Loucy (cell line): ENCODE data around the gene TOR3A.

Source experiments
- H2AFZ ChIP-seq: fragments of 200-600 bp; sonication (generic); 2 replicates; pipeline ENCODE4 v1.6.0; 2016; ENCODE audit warnings: antibody characterized with exemption, mild to moderate bottlenecking, low read length, moderate library complexity
- H3F3A ChIP-seq: fragments of 200-600 bp; 2 replicates; pipeline ENCODE4 v1.6.0; 2016; ENCODE audit warnings: antibody characterized with exemption, low read depth, mild to moderate bottlenecking
- H3K27me3 ChIP-seq: fragments of 200-600 bp; sonication (generic); 2 replicates; pipeline ENCODE4 v1.6.1; 2014; ENCODE audit warnings: low read length, mild to moderate bottlenecking; ENCODE audit not compliant: insufficient read depth, poor library complexity, severe bottlenecking
- H3K36me3 ChIP-seq: fragments of 200-600 bp; sonication (generic); 2 replicates; pipeline ENCODE4 v1.6.1; 2016; ENCODE audit warnings: low read length; ENCODE audit not compliant: insufficient read depth
- H3K4me1 ChIP-seq: fragments of 200-600 bp; sonication (generic); 2 replicates; pipeline ENCODE4 v1.5.1; 2014; ENCODE audit warnings: low read length, mild to moderate bottlenecking; ENCODE audit not compliant: insufficient read depth, poor library complexity, severe bottlenecking
- H3K4me2 ChIP-seq: fragments of 200-600 bp; sonication (generic); 2 replicates; pipeline ENCODE4 v1.6.0; 2014; ENCODE audit warnings: antibody characterized with exemption, low read length, low read depth, mild to moderate bottlenecking; ENCODE audit not compliant: poor library complexity, severe bottlenecking
- H3K4me3 ChIP-seq: fragments of 200-600 bp; sonication (generic); 2 replicates; pipeline ENCODE4 v1.5.1; 2014; ENCODE audit warnings: low read length, mild to moderate bottlenecking, mixed read lengths; ENCODE audit not compliant: poor library complexity, severe bottlenecking
- H3K79me2 ChIP-seq: fragments of 200-600 bp; sonication (generic); 2 replicates; pipeline ENCODE4 v1.6.1; 2014; ENCODE audit warnings: low read length; ENCODE audit not compliant: insufficient read depth
- H3K9ac ChIP-seq: fragments of 200-600 bp; sonication (generic); 2 replicates; pipeline ENCODE4 v1.6.0; 2014; ENCODE audit warnings: mild to moderate bottlenecking, low read depth, low read length, moderate library complexity; ENCODE audit not compliant: poor library complexity, severe bottlenecking
- H3K9me2 ChIP-seq: fragments of 200-600 bp; sonication (generic); replicated peaks from 2 replicates; pipeline ENCODE4 v1.6.1; 2016; ENCODE audit warnings: low read depth, low read length, mixed read lengths
- H3K9me3 ChIP-seq: fragments of 200-600 bp; sonication (generic); 2 replicates; pipeline ENCODE4 v1.6.1; 2014; ENCODE audit warnings: mild to moderate bottlenecking, antibody characterized with exemption, low read length, low read depth; ENCODE audit not compliant: insufficient read depth
- H4K20me1 ChIP-seq: fragments of 200-600 bp; sonication (generic); 2 replicates; pipeline ENCODE4 v1.6.0; 2014; ENCODE audit warnings: antibody characterized with exemption, low read length, mild to moderate bottlenecking; ENCODE audit not compliant: insufficient read depth, poor library complexity, severe bottlenecking
- EZH2phosphoT487 ChIP-seq: fragments of 200-600 bp; IDR thresholded peaks from 2 replicates; pipeline ENCODE4 v1.6.1; 2018; ENCODE audit warnings: antibody characterized with exemption, mild to moderate bottlenecking, moderate library complexity, borderline replicate concordance
- TF ChIP-seq, protein P1 (sequence below): fragments of 200-600 bp; sonication (generic); conservative IDR thresholded peaks from 2 replicates; pipeline ENCODE4 v1.5.1; 2014; ENCODE audit warnings: mild to moderate bottlenecking, antibody characterized with exemption, low read length

The TOR3A gene

DNA sequence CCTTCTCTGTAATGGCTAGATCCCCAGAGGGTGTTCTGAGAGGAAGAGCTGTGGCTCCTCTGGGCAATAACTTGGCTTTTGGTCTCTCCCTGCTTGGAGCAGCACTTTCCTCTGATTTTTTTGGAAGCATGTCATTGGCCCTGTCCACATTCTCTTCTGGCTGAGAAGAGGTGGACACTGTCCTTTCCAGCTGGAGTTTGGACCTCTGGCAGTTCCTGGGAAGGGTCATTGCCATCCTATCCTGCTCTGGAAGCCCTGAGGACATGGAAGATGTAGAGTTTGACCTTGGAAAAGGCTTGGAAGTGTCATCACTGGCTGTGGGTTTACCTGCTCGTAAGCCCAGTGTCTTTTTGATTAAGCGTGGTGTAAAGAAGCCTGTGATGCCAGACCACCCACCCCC, 26.8 kb downstream of the TOR3A start:
- Histone ChIP-seq H3K36me3 (peaks cover 23% of the 10 kb centered on the region; the same call in 1 of the 2 replicates), H4K20me1 (no peaks in the 10 kb centered on the region), H3K9ac (peak overlapping the region; percentile 67), H3K79me2 (no peaks in the 10 kb centered on the region), H3K4me3 (peak overlapping the region; percentile 64), H3K4me1 (peaks cover 34% of the 10 kb centered on the region), H3K9me3 (no peaks in the 10 kb centered on the region), H3K4me2 (peak overlapping the region; percentile 56), H3F3A (no peaks in the 10 kb centered on the region), H3K27me3 (no peaks in the 10 kb centered on the region), H2AFZ (no peak overlapping the region), H3K9me2 (no peaks in the 10 kb centered on the region)
- TF ChIP-seq, protein P1, sequence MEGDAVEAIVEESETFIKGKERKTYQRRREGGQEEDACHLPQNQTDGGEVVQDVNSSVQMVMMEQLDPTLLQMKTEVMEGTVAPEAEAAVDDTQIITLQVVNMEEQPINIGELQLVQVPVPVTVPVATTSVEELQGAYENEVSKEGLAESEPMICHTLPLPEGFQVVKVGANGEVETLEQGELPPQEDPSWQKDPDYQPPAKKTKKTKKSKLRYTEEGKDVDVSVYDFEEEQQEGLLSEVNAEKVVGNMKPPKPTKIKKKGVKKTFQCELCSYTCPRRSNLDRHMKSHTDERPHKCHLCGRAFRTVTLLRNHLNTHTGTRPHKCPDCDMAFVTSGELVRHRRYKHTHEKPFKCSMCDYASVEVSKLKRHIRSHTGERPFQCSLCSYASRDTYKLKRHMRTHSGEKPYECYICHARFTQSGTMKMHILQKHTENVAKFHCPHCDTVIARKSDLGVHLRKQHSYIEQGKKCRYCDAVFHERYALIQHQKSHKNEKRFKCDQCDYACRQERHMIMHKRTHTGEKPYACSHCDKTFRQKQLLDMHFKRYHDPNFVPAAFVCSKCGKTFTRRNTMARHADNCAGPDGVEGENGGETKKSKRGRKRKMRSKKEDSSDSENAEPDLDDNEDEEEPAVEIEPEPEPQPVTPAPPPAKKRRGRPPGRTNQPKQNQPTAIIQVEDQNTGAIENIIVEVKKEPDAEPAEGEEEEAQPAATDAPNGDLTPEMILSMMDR, result no peak
- TF ChIP-seq EZH2phosphoT487, result no peak

DNA sequence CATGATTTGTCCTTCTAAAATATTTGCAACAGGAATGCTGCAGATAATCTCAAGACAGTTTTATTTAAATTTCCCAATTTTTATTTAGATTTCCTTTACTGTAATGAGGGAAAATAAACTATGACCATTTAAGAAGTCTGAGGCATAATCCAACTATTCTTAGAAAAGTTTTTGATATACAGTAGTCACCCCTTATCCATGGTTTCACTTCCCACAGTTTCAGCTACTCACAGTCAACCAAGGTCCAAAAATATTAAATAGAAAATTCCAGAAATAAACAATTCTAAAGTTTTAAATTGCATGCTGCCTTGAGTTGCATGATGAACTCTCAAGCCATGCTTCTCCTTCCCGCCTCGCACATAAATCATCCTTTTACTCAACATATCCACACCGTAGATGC, 33.3 kb downstream of the TOR3A start:
- H2AFZ ChIP-seq, result no peak overlapping the region
- no peak for TF ChIP-seq EZH2phosphoT487
- TF ChIP-seq, protein P1, result no peak
- peaks cover 37% of the 10 kb centered on the region; the same call in 1 of the 2 replicates for H3K36me3 ChIP-seq
- H3K9me2 ChIP-seq, result no peaks in the 10 kb centered on the region
- no peaks in the 10 kb centered on the region for H3K9me3 ChIP-seq
- no peaks in the 10 kb centered on the region for H4K20me1 ChIP-seq
- H3K4me3 ChIP-seq, result no peak overlapping the region
- H3K79me2 ChIP-seq, result no peaks in the 10 kb centered on the region
- H3K27me3 ChIP-seq, result no peaks in the 10 kb centered on the region
- H3K4me2 ChIP-seq, result no peak overlapping the region
- no peak overlapping the region for H3K9ac ChIP-seq
- no peaks in the 10 kb centered on the region for H3F3A ChIP-seq
- H3K4me1 ChIP-seq, result no peaks in the 10 kb centered on the region

DNA sequence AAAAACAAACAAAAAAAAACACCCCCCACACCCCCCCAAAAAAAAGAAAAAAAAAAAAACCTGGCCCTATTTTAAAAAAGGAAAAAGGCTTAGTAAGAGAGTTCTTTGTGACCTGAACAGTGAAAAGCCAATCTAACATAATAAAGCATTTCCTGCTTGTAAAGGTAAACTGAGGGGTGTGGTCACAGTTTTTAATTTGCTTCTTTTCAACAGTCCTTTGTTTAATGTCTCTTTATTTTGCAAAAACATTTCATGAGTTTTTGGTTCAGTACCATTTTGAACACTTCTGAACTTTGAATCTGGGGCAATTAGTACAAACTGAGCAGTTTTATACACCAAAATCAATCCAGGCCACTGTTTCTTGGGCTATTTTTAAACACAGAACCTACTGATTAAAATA, 37.6 kb downstream of the TOR3A start:
- H3K79me2 ChIP-seq, result no peaks in the 10 kb centered on the region
- H3K9ac ChIP-seq, result no peak overlapping the region
- H3K4me2 ChIP-seq, result no peak overlapping the region
- no peak overlapping the region for H3K4me3 ChIP-seq
- H2AFZ ChIP-seq, result no peak overlapping the region
- H4K20me1 ChIP-seq, result no peaks in the 10 kb centered on the region
- no peaks in the 10 kb centered on the region for H3K4me1 ChIP-seq
- TF ChIP-seq, protein P1, result no peak
- no peak for TF ChIP-seq EZH2phosphoT487
- peaks cover 42% of the 10 kb centered on the region; the same call in 1 of the 2 replicates for H3K36me3 ChIP-seq
- 0 out of 2 replicates have a peak, but pooled peaks cover 2% of the 10 kb centered on the region for H3F3A ChIP-seq
- no peaks in the 10 kb centered on the region for H3K9me3 ChIP-seq
- no peaks in the 10 kb centered on the region for H3K27me3 ChIP-seq
- no peaks in the 10 kb centered on the region for H3K9me2 ChIP-seq
